GM23338 (cell line): ENCODE data around the gene ST6GALNAC4. TPM values are rescaled to one million over a fixed set of nuclear protein-coding genes. Genes with fewer than 3 reads are reported as not detected.

Source experiments
- EZH2 ChIP-seq: fragments of 200-600 bp; sonication (generic); IDR thresholded peaks from one replicate; pipeline ENCODE4 v1.8.0; 2017; ENCODE audit warnings: antibody characterized with exemption, mild to moderate bottlenecking, low read depth; ENCODE audit not compliant: unreplicated experiment
- JUNB ChIP-seq: IDR thresholded peaks from one replicate; pipeline ENCODE4 v1.6.1; 2016; ENCODE audit warnings: antibody characterized with exemption; ENCODE audit not compliant: unreplicated experiment
- POLR2AphosphoS5 ChIP-seq: IDR thresholded peaks from 2 replicates; pipeline ENCODE4 v1.6.1; 2016; ENCODE audit warnings: antibody characterized with exemption, low read depth
- ZNF462 ChIP-seq: fragments of 250-450 bp; sonication (Bioruptor Pico); IDR thresholded peaks from 2 replicates; pipeline ENCODE4 v1.5.0; 2020; ENCODE audit warnings: mild to moderate bottlenecking, moderate library complexity
- polyA plus RNA-seq: library from polyadenylated mRNA; unstranded; fragments of >200 nt; fragmentation: Nextera tagmentation; extraction: Ambion mirVana; gene quantifications from 2 replicates; pipeline ENCODE4 v1.2.1, GENCODE V29; 2016
- total RNA-seq: library from RNA; depleted of rRNA; stranded (reverse); fragments of >200 nt; shearing (Covaris generic); gene quantifications from 2 replicates; pipeline ENCODE4 v1.2.3, GENCODE V29; 2014
- TF ChIP-seq, protein P1 (sequence below): IDR thresholded peaks from 2 replicates; pipeline ENCODE4 v1.6.1; 2016; ENCODE audit warnings: antibody characterized with exemption
- TF ChIP-seq, protein P2 (sequence below), 2 experiments: fragments of 200-600 bp in 1 of 2; sonication (generic) in 1 of 2; conservative IDR thresholded peaks; 2 replicates each; pipeline versions ENCODE4 v1.5.1 to v1.6.1; 2016 to 2017; ENCODE audit warnings: antibody characterized with exemption in 2 of 2, low read depth in 2 of 2, mild to moderate bottlenecking in 2 of 2, moderate library complexity in 1 of 2

Gene ST6GALNAC4
- total and polyA plus RNA-seq, 2 experiments from 2014 or later = 8.1 to 35.3 TPM

DNA sequence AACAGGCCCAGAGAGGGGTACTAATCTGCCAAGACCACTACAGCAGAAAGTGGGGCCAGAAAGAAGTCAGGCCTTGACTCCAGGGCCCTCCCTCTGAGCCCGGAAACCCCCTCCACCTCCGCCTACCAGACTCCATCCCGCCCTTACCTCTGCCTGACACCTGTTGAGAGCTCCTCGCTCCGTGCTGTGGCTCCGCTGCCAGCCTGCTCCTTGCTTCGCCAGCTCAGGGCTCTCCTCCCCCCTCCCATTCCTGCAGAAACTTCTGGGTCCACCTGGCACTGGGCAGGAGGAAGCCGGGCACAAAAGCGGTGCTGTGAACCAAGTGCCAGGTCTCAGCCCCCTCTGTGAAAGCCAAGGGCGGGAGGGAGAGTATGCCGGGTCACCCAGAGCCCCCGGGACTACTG lies 11.1 kb downstream of the ST6GALNAC4 start (continued):
- no peak for TF ChIP-seq ZNF462
- TF ChIP-seq, protein P1, sequence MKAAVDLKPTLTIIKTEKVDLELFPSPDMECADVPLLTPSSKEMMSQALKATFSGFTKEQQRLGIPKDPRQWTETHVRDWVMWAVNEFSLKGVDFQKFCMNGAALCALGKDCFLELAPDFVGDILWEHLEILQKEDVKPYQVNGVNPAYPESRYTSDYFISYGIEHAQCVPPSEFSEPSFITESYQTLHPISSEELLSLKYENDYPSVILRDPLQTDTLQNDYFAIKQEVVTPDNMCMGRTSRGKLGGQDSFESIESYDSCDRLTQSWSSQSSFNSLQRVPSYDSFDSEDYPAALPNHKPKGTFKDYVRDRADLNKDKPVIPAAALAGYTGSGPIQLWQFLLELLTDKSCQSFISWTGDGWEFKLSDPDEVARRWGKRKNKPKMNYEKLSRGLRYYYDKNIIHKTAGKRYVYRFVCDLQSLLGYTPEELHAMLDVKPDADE = no peak
- no peak for TF ChIP-seq JUNB
- no peak for TF ChIP-seq EZH2
- no peak for TF ChIP-seq POLR2AphosphoS5
- TF ChIP-seq, protein P2, sequence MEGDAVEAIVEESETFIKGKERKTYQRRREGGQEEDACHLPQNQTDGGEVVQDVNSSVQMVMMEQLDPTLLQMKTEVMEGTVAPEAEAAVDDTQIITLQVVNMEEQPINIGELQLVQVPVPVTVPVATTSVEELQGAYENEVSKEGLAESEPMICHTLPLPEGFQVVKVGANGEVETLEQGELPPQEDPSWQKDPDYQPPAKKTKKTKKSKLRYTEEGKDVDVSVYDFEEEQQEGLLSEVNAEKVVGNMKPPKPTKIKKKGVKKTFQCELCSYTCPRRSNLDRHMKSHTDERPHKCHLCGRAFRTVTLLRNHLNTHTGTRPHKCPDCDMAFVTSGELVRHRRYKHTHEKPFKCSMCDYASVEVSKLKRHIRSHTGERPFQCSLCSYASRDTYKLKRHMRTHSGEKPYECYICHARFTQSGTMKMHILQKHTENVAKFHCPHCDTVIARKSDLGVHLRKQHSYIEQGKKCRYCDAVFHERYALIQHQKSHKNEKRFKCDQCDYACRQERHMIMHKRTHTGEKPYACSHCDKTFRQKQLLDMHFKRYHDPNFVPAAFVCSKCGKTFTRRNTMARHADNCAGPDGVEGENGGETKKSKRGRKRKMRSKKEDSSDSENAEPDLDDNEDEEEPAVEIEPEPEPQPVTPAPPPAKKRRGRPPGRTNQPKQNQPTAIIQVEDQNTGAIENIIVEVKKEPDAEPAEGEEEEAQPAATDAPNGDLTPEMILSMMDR (conservative IDR thresholded peaks at IDR 0.05; ENCODE audit: low read depth in 2 of 2) = no peak
